ENCODE data around the gene LAMTOR4. TPM values are rescaled to one million over a fixed set of nuclear protein-coding genes. Genes with fewer than 3 reads are reported as not detected.

Gene LAMTOR4
- total and polyA plus RNA-seq, 2 of the 13 experiments (the other 11 are each of a cell fraction or from before 2014, with no cell fraction given): 115 to 118 TPM

GRCh38 chr7:100100420-100101015, 48.2 kb upstream of the LAMTOR4 start (continued):
- peak; percentile 77 for TF ChIP-seq MED1 (CRISPR knock-in tag; IDR thresholded peaks at IDR 0.05)
- TF ChIP-seq TBP (CRISPR knock-in tag; IDR thresholded peaks at IDR 0.05): no peak
- TF ChIP-seq ZNF33B (CRISPR knock-in tag; IDR thresholded peaks at IDR 0.05): peak; percentile 35; the same call in 1 of the 2 replicates
- TF ChIP-seq SIN3B (IDR thresholded peaks at IDR 0.05; ENCODE audit: low read length): peak; percentile 73
- TF ChIP-seq CSRNP2 (CRISPR knock-in tag; conservative IDR thresholded peaks at IDR 0.05; ENCODE audit: low read depth): no peak
- peak; percentile 88 for TF ChIP-seq CHD2 (IDR thresholded peaks at IDR 0.05; ENCODE audit: low read depth, low read length)
- peak; percentile 88 for TF ChIP-seq CBFB (CRISPR knock-in tag; IDR thresholded peaks at IDR 0.05)
- no peak for TF ChIP-seq MTA3 (CRISPR knock-in tag; IDR thresholded peaks at IDR 0.05)
- 0 out of 2 replicates have a peak, but pooled peaks have one; percentile 17 for TF ChIP-seq ARID3A (IDR thresholded peaks at IDR 0.05; ENCODE audit: low read depth, low read length)
- 0 out of 2 replicates have a peak, but pooled peaks have one; percentile 39 for TF ChIP-seq ZNF703 (CRISPR knock-in tag; IDR thresholded peaks at IDR 0.05; ENCODE audit: borderline replicate concordance)
- TF ChIP-seq CREB3 (CRISPR knock-in tag; IDR thresholded peaks at IDR 0.05): no peak
- peak; percentile 52; the same call in 1 of the 2 replicates for TF ChIP-seq TSC22D2 (CRISPR knock-in tag; IDR thresholded peaks at IDR 0.05; ENCODE audit: borderline replicate concordance)
- TF ChIP-seq ZNF709 (CRISPR knock-in tag; IDR thresholded peaks at IDR 0.05): 0 out of 2 replicates have a peak, but pooled peaks have one; percentile 41
- TF ChIP-seq CSRNP1 (CRISPR knock-in tag; IDR thresholded peaks at IDR 0.05): peak; percentile 40
- no peak for TF ChIP-seq ZNF280B (CRISPR knock-in tag; IDR thresholded peaks at IDR 0.05; ENCODE audit: borderline replicate concordance)
- TF ChIP-seq SAFB2 (CRISPR knock-in tag; IDR thresholded peaks at IDR 0.05; ENCODE audit: borderline replicate concordance, low read depth): no peak; the same call in 1 of the 2 replicates
- no peak for TF ChIP-seq JUN (CRISPR knock-in tag; IDR thresholded peaks at IDR 0.05)
- TF ChIP-seq TMF1 (CRISPR knock-in tag; IDR thresholded peaks at IDR 0.05; ENCODE audit: low read depth): 0 out of 2 replicates have a peak, but pooled peaks have one; percentile 16
- TF ChIP-seq ZXDC (CRISPR knock-in tag; IDR thresholded peaks at IDR 0.05): peak; percentile 65; the same call in 1 of the 2 replicates
